ENCODE data around the gene APAF1. TPM values are rescaled to one million over a fixed set of nuclear protein-coding genes. Genes with fewer than 3 reads are reported as not detected.

APAF1 gene
- total and polyA plus RNA-seq, 8 donors: 2.7 to 14.0 (median 5.7) TPM

- H3K4me1 ChIP-seq: peaks cover 0 to 19% (median 15%) of the 10 kb centered on the region in 3 donors
- 81 to 83% methylated on average over 8 of the region's 8 CpGs for WGBS, 2 donors
- H3K9me3 ChIP-seq: no peaks in the 10 kb centered on the region
- no peaks in the 10 kb centered on the region for H3K36me3 ChIP-seq
- no peak overlapping the region for H3K4me3 ChIP-seq
- H3K27me3 ChIP-seq: no peaks in the 10 kb centered on the region
- DNase-seq (no peak), ATAC-seq (no peak), FAIRE-seq (no peak)
- no peak overlapping the region for H3K27ac ChIP-seq
- TF ChIP-seq CTCF (IDR thresholded peaks at IDR 0.05): no peak
- intact Hi-C loops (cut with DNase I): loop anchor here in 1 of 3 donors (10.0 kb wide), 1 partner anchor 309 kb away; no protein-coding TSS in a partner anchor
Observed at GRCh38 chr12:98696036-98696646, 51.1 kb downstream of the APAF1 start.

- Histone ChIP-seq H3K9me3 (no peaks in the 10 kb centered on the region), H3K36me3 (no peaks in the 10 kb centered on the region), H3K4me3 (no peak overlapping the region), H3K4me1 (peaks cover 0 to 17% (median 15%) of the 10 kb centered on the region in 3 donors), H3K27ac (no peak overlapping the region), H3K27me3 (no peaks in the 10 kb centered on the region)
- no peak for TF ChIP-seq CTCF (IDR thresholded peaks at IDR 0.05)
- FAIRE-seq (no peak), DNase-seq (no peak), ATAC-seq (no peak)
- 81 to 90% methylated on average over 2 of the region's 2 CpGs for WGBS, 2 donors
- intact Hi-C loops (cut with DNase I): loop anchor here in 1 of 3 donors (10.0 kb wide), 1 partner anchor 308 kb away; no protein-coding TSS in a partner anchor
Observed at GRCh38 chr12:98697209-98697608, 52.1 kb downstream of the APAF1 start.

DNA sequence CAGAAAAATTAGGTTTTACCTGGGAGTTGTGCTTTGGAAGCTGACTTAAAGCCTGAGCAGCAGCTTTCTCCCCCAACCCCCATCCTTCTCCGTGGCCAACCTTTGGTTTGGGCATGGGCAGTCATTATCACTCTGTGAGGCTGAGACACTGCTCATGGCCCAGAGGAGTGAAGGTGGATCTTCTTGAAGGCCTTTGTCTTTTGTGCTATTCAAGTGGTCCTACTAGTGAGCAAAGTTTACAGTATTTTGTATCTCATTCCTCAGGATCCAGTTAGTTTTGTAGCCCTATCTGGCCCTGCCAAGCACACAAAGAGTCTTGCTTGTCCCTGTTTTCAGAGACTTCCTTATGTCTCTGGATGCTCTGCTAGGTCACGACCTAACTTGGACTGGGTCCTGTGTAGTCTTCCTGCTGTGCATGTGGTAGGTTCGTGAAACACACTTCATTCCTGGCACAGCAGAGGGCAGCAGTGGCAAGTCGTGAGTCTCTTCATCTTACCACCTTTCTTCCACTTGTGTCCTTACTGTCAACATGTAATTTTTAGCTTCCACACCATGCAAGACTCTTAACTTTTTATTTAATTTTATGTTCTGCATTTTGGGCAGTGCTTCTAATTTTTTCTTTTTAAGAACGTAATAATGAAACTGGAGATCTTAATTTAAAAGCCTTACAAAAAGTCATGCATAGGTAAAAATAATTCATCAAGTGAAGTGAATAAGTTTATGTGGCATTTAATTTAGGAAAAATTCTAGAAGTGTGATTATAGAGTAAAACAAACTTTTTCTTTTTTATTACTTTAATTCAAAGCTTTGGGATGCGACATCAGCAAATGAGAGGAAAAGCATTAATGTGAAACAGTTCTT is 53.7 kb downstream of the APAF1 start:
- DNase-seq (peak in 5 of 6 donors; percentile 51 to 75 (median 60)), ATAC-seq (peak; percentile 90 to 97 (median 94)), FAIRE-seq (no peak)
- Histone ChIP-seq H3K9me3 (no peaks in the 10 kb centered on the region), H3K27ac (peak overlapping the region in 1 of 4 donors; percentile 10), H3K4me3 (no peak overlapping the region), H3K4me1 (peaks cover 7 to 17% (median 15%) of the 10 kb centered on the region in 3 donors), H3K36me3 (no peaks in the 10 kb centered on the region), H3K27me3 (no peaks in the 10 kb centered on the region)
- WGBS, 2 donors: 24 to 27% methylated on average over 6 of the region's 6 CpGs
- intact Hi-C loops (cut with DNase I): loop anchor here in 1 of 3 donors (10.0 kb wide), 1 partner anchor 306 kb away; no protein-coding TSS in a partner anchor
- peak; percentile 26 to 55 (median 26) for TF ChIP-seq CTCF (IDR thresholded peaks at IDR 0.05)

DNA sequence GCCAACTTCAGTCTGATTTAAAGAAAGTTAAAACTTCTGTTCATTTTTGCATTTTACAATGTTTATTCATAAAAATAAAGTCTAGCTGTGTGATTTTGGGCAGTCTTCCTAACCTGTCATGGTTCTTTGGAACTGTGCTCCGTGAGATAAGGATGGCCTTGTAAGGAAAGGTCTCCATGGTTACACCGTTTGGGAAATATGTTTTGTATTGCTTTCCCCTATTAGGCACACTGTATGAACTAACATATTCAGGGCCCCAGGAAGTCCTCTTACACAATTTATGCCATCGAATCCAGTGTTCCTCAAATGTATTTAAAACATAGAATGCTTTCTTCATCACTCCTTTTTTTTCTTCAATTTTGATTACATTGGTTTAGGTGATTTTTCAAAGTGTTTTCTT is 54.5 kb downstream of the APAF1 start:
- Histone ChIP-seq H3K4me1 (peaks cover 7 to 17% (median 15%) of the 10 kb centered on the region in 3 donors), H3K36me3 (no peaks in the 10 kb centered on the region), H3K4me3 (no peak overlapping the region), H3K9me3 (no peaks in the 10 kb centered on the region), H3K27ac (peak overlapping the region in 1 of 4 donors; percentile 10), H3K27me3 (no peaks in the 10 kb centered on the region)
- 4 to 10% methylated on average over 3 of the region's 3 CpGs for WGBS, 2 donors
- DNase-seq (peak in 2 of 6 donors; percentile 22 to 39), FAIRE-seq (no peak), ATAC-seq (peak; percentile 89 to 95 (median 92))
- intact Hi-C loops (cut with DNase I): loop anchor here in 1 of 3 donors (10.0 kb wide), 1 partner anchor 305 kb away; no protein-coding TSS in a partner anchor
- no peak for TF ChIP-seq CTCF (IDR thresholded peaks at IDR 0.05)
